Measurements from ENCODE around the gene BRD7.
A peak's percentile ranks its signal among the peaks of the same experiment; 100 is the strongest.

BRD7 gene

GRCh38 chr16:50276801-50277555 lies 91.8 kb downstream of the BRD7 start:
- no peak for DNase-seq (ENCODE audit: extremely low spot score)
- POLR2A ChIA-PET = no interaction called here
- TF ChIP-seq CTCF (IDR thresholded peaks at IDR 0.05; ENCODE audit: control extremely low read depth, extremely low read depth, low read depth, missing control alignments) = no peak
- CTCF ChIA-PET = interaction anchor here (1.2 to 4.5 kb wide), 5 partner anchors 9 to 67 kb away, joined by 3 to 20 read pairs (median 4); no protein-coding TSS in a partner anchor

- no peak for TF ChIP-seq CTCF (IDR thresholded peaks at IDR 0.05; ENCODE audit: control extremely low read depth, extremely low read depth, low read depth, missing control alignments)
- ChIA-PET POLR2A (interaction anchor here (1.4 kb wide), 1 partner anchor 8 kb away, joined by 3 read pairs; no protein-coding TSS in a partner anchor), CTCF (interaction anchor here (1.7 to 4.2 kb wide), 4 partner anchors 10 to 399 kb away, joined by 4 to 24 read pairs (median 14); no protein-coding TSS in a partner anchor)
- DNase-seq (ENCODE audit: extremely low spot score) = no peak
Observed at GRCh38 chr16:50276326-50276640, 92.5 kb downstream of the BRD7 start.

- DNase-seq (ENCODE audit: extremely low spot score) = no peak
- ChIA-PET CTCF (interaction anchor here (1.0 to 4.8 kb wide), 21 partner anchors 9 to 531 kb away, joined by 3 to 26 read pairs (median 7); partner anchors contain the start of genes CNEP1R1 and HEATR3), POLR2A (interaction anchor here (1.4 to 1.5 kb wide), 2 partner anchors 9 to 35 kb away, joined by 3 to 6 read pairs; no protein-coding TSS in a partner anchor)
- TF ChIP-seq CTCF (IDR thresholded peaks at IDR 0.05; ENCODE audit: control extremely low read depth, extremely low read depth, low read depth, missing control alignments) = no peak
Observed at GRCh38 chr16:50275428-50276325, 93.1 kb downstream of the BRD7 start.

- no peak for DNase-seq (ENCODE audit: extremely low spot score)
- CTCF ChIA-PET = interaction anchor here (1.0 to 4.8 kb wide), 22 partner anchors 9 to 532 kb away, joined by 3 to 26 read pairs (median 6); partner anchors contain the start of genes CNEP1R1 and HEATR3
- POLR2A ChIA-PET = interaction anchor here (0.5 to 1.5 kb wide), 3 partner anchors 7 to 34 kb away, joined by 3 to 6 read pairs (median 3); no protein-coding TSS in a partner anchor
- no peak for TF ChIP-seq CTCF (IDR thresholded peaks at IDR 0.05; ENCODE audit: control extremely low read depth, extremely low read depth, low read depth, missing control alignments)
Observed at GRCh38 chr16:50275098-50275415, 93.7 kb downstream of the BRD7 start.

GRCh38 chr16:50274326-50275097 lies 94.3 kb downstream of the BRD7 start:
- peak; percentile 76 for DNase-seq (ENCODE audit: extremely low spot score)
- no peak for TF ChIP-seq CTCF (IDR thresholded peaks at IDR 0.05; ENCODE audit: control extremely low read depth, extremely low read depth, low read depth, missing control alignments)
- CTCF ChIA-PET = interaction anchor here (1.0 to 4.8 kb wide), 25 partner anchors 9 to 532 kb away, joined by 3 to 26 read pairs (median 6); partner anchors contain the start of genes CNEP1R1 and HEATR3
- POLR2A ChIA-PET = interaction anchor here (0.5 to 1.5 kb wide), 3 partner anchors 8 to 192 kb away, joined by 3 to 6 read pairs (median 3); no protein-coding TSS in a partner anchor

All from GM10248 (cell line).